SK-N-SH treated with all-trans-retinoic acid at 6 μM for 48 hours (cell line): ENCODE results near the gene SRP72.

Experiments used
- ARNTL ChIP-seq: fragments of 450-650 bp; formaldehyde crosslinking; IDR thresholded peaks from 2 replicates; pipeline ENCODE4 v1.5.0; 2020; ENCODE audit warnings: low read depth, mild to moderate bottlenecking, moderate library complexity, borderline replicate concordance
- OSR1 ChIP-seq: fragments of 250-450 bp; sonication (Bioruptor Pico); IDR thresholded peaks from 2 replicates; pipeline ENCODE4 v1.8.0; 2022; ENCODE audit warnings: moderate library complexity, mild to moderate bottlenecking, inconsistent platforms
- ZC3H10 ChIP-seq: fragments of 250-450 bp; sonication (Bioruptor Pico); IDR thresholded peaks from 2 replicates; pipeline ENCODE4 v1.5.1; 2021; ENCODE audit warnings: mild to moderate bottlenecking, moderate library complexity
- ZFP3 ChIP-seq: fragments of 250-450 bp; sonication (Bioruptor Pico); IDR thresholded peaks from 2 replicates; pipeline ENCODE4 v1.5.0; 2020; ENCODE audit warnings: mild to moderate bottlenecking, moderate library complexity
- ZNF565 ChIP-seq: fragments of 450-650 bp; formaldehyde crosslinking; conservative IDR thresholded peaks from 2 replicates; pipeline ENCODE4 v1.5.0; 2020; ENCODE audit warnings: low read depth, mild to moderate bottlenecking, moderate library complexity
- TF ChIP-seq, protein P1 (sequence below): fragments of 250-450 bp; sonication (Bioruptor Pico); IDR thresholded peaks from 2 replicates; pipeline ENCODE4 v1.8.0; 2020; ENCODE audit warnings: mild to moderate bottlenecking, moderate library complexity, borderline replicate concordance

DNA sequence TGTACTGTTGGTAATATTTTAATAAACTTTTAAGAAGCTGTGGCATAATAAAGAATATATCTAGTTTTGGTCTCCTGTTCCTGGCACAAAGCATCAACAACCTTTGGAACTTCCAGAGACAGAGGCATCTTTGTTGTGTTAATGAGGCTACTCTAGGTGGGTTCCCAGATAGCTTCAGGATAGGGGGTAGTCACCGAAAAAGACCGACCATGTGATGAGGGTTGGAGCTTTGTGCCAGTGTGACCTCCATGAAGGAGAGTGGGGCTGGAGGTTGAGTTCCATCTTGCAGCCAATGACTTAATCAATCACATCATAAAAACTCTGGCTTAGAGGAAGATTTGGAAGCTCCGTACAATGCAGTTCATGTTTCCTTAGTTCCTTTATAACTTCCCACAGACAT lies 41.9 kb upstream of the SRP72 start:
- TF ChIP-seq ZNF565 (CRISPR knock-in tag) (no peak), ZFP3 (CRISPR knock-in tag) (no peak), OSR1 (no peak), ARNTL (CRISPR knock-in tag) (no peak), ZC3H10 (CRISPR knock-in tag) (no peak)
- TF ChIP-seq, protein P1, sequence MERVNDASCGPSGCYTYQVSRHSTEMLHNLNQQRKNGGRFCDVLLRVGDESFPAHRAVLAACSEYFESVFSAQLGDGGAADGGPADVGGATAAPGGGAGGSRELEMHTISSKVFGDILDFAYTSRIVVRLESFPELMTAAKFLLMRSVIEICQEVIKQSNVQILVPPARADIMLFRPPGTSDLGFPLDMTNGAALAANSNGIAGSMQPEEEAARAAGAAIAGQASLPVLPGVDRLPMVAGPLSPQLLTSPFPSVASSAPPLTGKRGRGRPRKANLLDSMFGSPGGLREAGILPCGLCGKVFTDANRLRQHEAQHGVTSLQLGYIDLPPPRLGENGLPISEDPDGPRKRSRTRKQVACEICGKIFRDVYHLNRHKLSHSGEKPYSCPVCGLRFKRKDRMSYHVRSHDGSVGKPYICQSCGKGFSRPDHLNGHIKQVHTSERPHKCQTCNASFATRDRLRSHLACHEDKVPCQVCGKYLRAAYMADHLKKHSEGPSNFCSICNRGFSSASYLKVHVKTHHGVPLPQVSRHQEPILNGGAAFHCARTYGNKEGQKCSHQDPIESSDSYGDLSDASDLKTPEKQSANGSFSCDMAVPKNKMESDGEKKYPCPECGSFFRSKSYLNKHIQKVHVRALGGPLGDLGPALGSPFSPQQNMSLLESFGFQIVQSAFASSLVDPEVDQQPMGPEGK (CRISPR knock-in tag) = no peak
